H1 (cell line): ENCODE results near the gene MOB2. TPM values are rescaled to one million over a fixed set of nuclear protein-coding genes. Genes with fewer than 3 reads are reported as not detected.
A peak's percentile ranks its signal among the peaks of the same experiment; 100 is the strongest.

Source experiments
- CTCF ChIA-PET: fragments of 300-600 bp; sonication (Branson Sonifier 250); formaldehyde crosslinking; loops from one replicate; lab custom pipeline; 2021; ENCODE audit not compliant: partially characterized antibody; lab: Charles Lee
- POLR2A ChIA-PET: fragments of 300-600 bp; sonication (Branson Sonifier 250); formaldehyde crosslinking; loops from one replicate; lab custom pipeline; 2021; ENCODE audit warnings: inconsistent platforms; ENCODE audit not compliant: partially characterized antibody; lab: Charles Lee
- DNase-seq, 2 experiments: peaks; one replicate each; pipeline versions ENCODE4 v3.0.0 to v3.0.0-alpha.2; 2010 to 2022; ENCODE audit warnings: low spot score in 2 of 2, low read depth in 1 of 2, mixed read lengths in 1 of 2
- FAIRE-seq: peaks from 2 replicates; lab custom pipeline; 2011; peaks lifted over from hg19 to GRCh38; lab: Jason Lieb, UNC
- H2AFZ ChIP-seq: 2 replicates; pipeline ENCODE4 v1.8.1; 2012; ENCODE audit warnings: low read length, inconsistent platforms
- H2AK5ac ChIP-seq: 2 replicates; pipeline ENCODE4 v1.6.1; 2013; ENCODE audit warnings: low read depth, low read length
- H2BK120ac ChIP-seq: replicated peaks from 2 replicates; pipeline ENCODE3; 2013; ENCODE audit warnings: low read depth, low read length, inconsistent platforms
- H2BK12ac ChIP-seq: 2 replicates; pipeline ENCODE4 v1.6.1; 2013; ENCODE audit warnings: low read depth, low read length
- H2BK15ac ChIP-seq: 2 replicates; pipeline ENCODE4 v1.6.1; 2013; ENCODE audit warnings: low read length
- H2BK20ac ChIP-seq: 2 replicates; pipeline ENCODE4 v1.6.1; 2013; ENCODE audit warnings: low read length
- H2BK5ac ChIP-seq: 2 replicates; pipeline ENCODE4 v1.6.1; 2013; ENCODE audit warnings: low read depth, low read length
- H3K14ac ChIP-seq: 2 replicates; pipeline ENCODE4 v1.6.1; 2013; ENCODE audit warnings: inconsistent platforms; ENCODE audit not compliant: insufficient read length
- H3K18ac ChIP-seq: 2 replicates; pipeline ENCODE4 v1.6.1; 2013; ENCODE audit warnings: low read length; ENCODE audit errors: extremely low read depth
- H3K23ac ChIP-seq: 2 replicates; pipeline ENCODE4 v1.6.1; 2013; ENCODE audit warnings: inconsistent platforms; ENCODE audit not compliant: insufficient read length
- H3K23me2 ChIP-seq: 2 replicates; pipeline ENCODE4 v1.6.1; 2013; ENCODE audit warnings: low read depth, low read length
- H3K27ac ChIP-seq: 2 replicates; pipeline ENCODE4 v1.6.1; 2011; ENCODE audit warnings: low read depth, low read length, inconsistent platforms
- H3K27me3 ChIP-seq, 4 experiments: replicated peaks in 1 of 4; 1 replicate in 1 of 4; 2 replicates in 3 of 4; pipeline versions ENCODE4 v1.6.1 to v1.8.1; 2011 to 2013; ENCODE audit warnings: low read length in 3 of 4, mild to moderate bottlenecking in 3 of 4, inconsistent platforms in 2 of 4, mixed read lengths in 2 of 4, moderate library complexity in 1 of 4; ENCODE audit not compliant: control insufficient read depth in 3 of 4, insufficient read depth in 3 of 4; ENCODE audit errors: extremely low read depth in 1 of 4
- H3K36me3 ChIP-seq, 4 experiments: 2 replicates each; pipeline versions ENCODE4 v1.6.1 to v1.8.1; 2011 to 2013; ENCODE audit warnings: mild to moderate bottlenecking in 4 of 4, low read length in 3 of 4, moderate library complexity in 2 of 4, control low read depth in 1 of 4, inconsistent platforms in 1 of 4; ENCODE audit not compliant: insufficient read depth in 4 of 4, control insufficient read depth in 2 of 4
- H3K4ac ChIP-seq: replicated peaks from 2 replicates; pipeline ENCODE3; 2013; ENCODE audit warnings: low read length, low read depth, mixed read lengths, inconsistent platforms; ENCODE audit not compliant: insufficient read length
- H3K4me1 ChIP-seq, 4 experiments: replicated peaks in 1 of 4; 1 replicate in 1 of 4; 2 replicates in 3 of 4; pipeline versions ENCODE4 v1.6.1 to v1.8.1; 2011 to 2013; ENCODE audit warnings: low read length in 3 of 4, inconsistent platforms in 2 of 4, mixed read lengths in 1 of 4; ENCODE audit not compliant: insufficient read depth in 4 of 4, control insufficient read depth in 3 of 4
- H3K4me2 ChIP-seq, 2 experiments: 2 replicates each; pipeline versions ENCODE4 v1.6.1 to v1.8.1; 2011 to 2013; ENCODE audit warnings: low read depth in 2 of 2, low read length in 2 of 2, control low read depth in 1 of 2, inconsistent platforms in 1 of 2, mild to moderate bottlenecking in 1 of 2; ENCODE audit not compliant: insufficient read depth in 1 of 2
- H3K4me3 ChIP-seq, 4 experiments: fragments of 200-600, 300-600 bp in 1 of 4; sonication (generic), shearing (Covaris generic), sonication (Bioruptor Twin) in 1 of 4; 2 replicates each; pipeline versions ENCODE4 v1.5.1 to v1.8.1; 2011 to 2016; ENCODE audit warnings: low read length in 4 of 4, low read depth in 3 of 4, control low read depth in 2 of 4, inconsistent platforms in 2 of 4, mild to moderate bottlenecking in 2 of 4, mixed read lengths in 1 of 4, moderate library complexity in 1 of 4; ENCODE audit not compliant: insufficient read depth in 2 of 4; ENCODE audit errors: extremely low read depth in 1 of 4
- H3K56ac ChIP-seq: replicated peaks from 2 replicates; pipeline ENCODE3; 2013; ENCODE audit warnings: low read depth, mild to moderate bottlenecking, mixed read lengths, low read length, inconsistent platforms; ENCODE audit not compliant: insufficient read length
- H3K79me1 ChIP-seq: 2 replicates; pipeline ENCODE4 v1.6.1; 2013; ENCODE audit warnings: low read depth, low read length, control low read depth
- H3K79me2 ChIP-seq, 2 experiments: 2 replicates each; pipeline versions ENCODE4 v1.6.1 to v1.8.1; 2012 to 2013; ENCODE audit warnings: low read length in 2 of 2, mild to moderate bottlenecking in 2 of 2, inconsistent platforms in 1 of 2; ENCODE audit not compliant: insufficient read depth in 2 of 2, control insufficient read depth in 1 of 2
- H3K9ac ChIP-seq, 4 experiments: replicated peaks in 1 of 4; 1 replicate in 1 of 4; 2 replicates in 3 of 4; pipeline versions ENCODE4 v1.6.1 to v1.8.1; 2011 to 2013; ENCODE audit warnings: low read depth in 3 of 4, low read length in 3 of 4, control low read depth in 2 of 4, mild to moderate bottlenecking in 2 of 4, moderate library complexity in 2 of 4, inconsistent platforms in 1 of 4; ENCODE audit errors: extremely low read depth in 1 of 4
- H3K9me3 ChIP-seq, 2 experiments: 2 replicates each; pipeline versions ENCODE4 v1.6.1 to v1.8.1; 2012 to 2013; ENCODE audit warnings: mild to moderate bottlenecking in 2 of 2, moderate library complexity in 2 of 2, control low read depth in 1 of 2, inconsistent platforms in 1 of 2, low read depth in 1 of 2, low read length in 1 of 2, mixed read lengths in 1 of 2; ENCODE audit not compliant: insufficient read depth in 2 of 2
- H4K20me1 ChIP-seq, 2 experiments: replicated peaks in 1 of 2; 2 replicates each; pipeline versions ENCODE3 to v1.8.1; 2011 to 2013; ENCODE audit warnings: inconsistent platforms in 2 of 2, low read length in 2 of 2, mild to moderate bottlenecking in 1 of 2; ENCODE audit not compliant: insufficient read depth in 2 of 2, control insufficient read depth in 1 of 2
- H4K5ac ChIP-seq: 2 replicates; pipeline ENCODE4 v1.6.1; 2013; ENCODE audit warnings: low read length, low read depth, mixed read lengths, inconsistent platforms; ENCODE audit not compliant: insufficient read length
- H4K8ac ChIP-seq: 2 replicates; pipeline ENCODE4 v1.8.0; 2013; ENCODE audit warnings: mild to moderate bottlenecking, moderate library complexity, low read length, inconsistent platforms; ENCODE audit not compliant: insufficient read depth; ENCODE audit errors: extremely low read depth
- H4K91ac ChIP-seq: replicated peaks from 2 replicates; pipeline ENCODE3; 2013; ENCODE audit warnings: low read length, mixed read lengths, inconsistent platforms; ENCODE audit not compliant: insufficient read length
- CHD1 ChIP-seq: IDR thresholded peaks from 2 replicates; pipeline ENCODE4 v1.6.1; 2012; ENCODE audit warnings: low read depth, low read length, improper control_type of control experiment
- CHD2 ChIP-seq: IDR thresholded peaks from 2 replicates; pipeline ENCODE4 v1.6.1; 2012; ENCODE audit warnings: low read length, improper control_type of control experiment
- GTF2F1 ChIP-seq: IDR thresholded peaks from 2 replicates; pipeline ENCODE4 v1.6.1; 2012; ENCODE audit warnings: low read depth, low read length, improper control_type of control experiment, borderline replicate concordance
- JUN ChIP-seq: IDR thresholded peaks from 2 replicates; pipeline ENCODE4 v1.6.1; 2011; ENCODE audit warnings: low read depth, mild to moderate bottlenecking, improper control_type of control experiment, low read length
- JUND ChIP-seq: IDR thresholded peaks from 2 replicates; pipeline ENCODE4 v1.6.1; 2011; ENCODE audit warnings: mild to moderate bottlenecking, improper control_type of control experiment, low read length
- KDM5A ChIP-seq: fragments of 200-600 bp; IDR thresholded peaks from 2 replicates; pipeline ENCODE4 v1.7.1; 2012; ENCODE audit warnings: mild to moderate bottlenecking, low read length, inconsistent platforms, mixed read lengths
- PHF8 ChIP-seq: fragments of 200-600 bp; sonication (generic); conservative IDR thresholded peaks from 2 replicates; pipeline ENCODE4 v1.7.1; 2012; ENCODE audit warnings: low read depth, mild to moderate bottlenecking, inconsistent platforms, low read length, moderate library complexity
- POLR2AphosphoS5 ChIP-seq: IDR thresholded peaks from 2 replicates; pipeline ENCODE4 v1.6.1; 2011; ENCODE audit warnings: low read depth, low read length
- RAD21 ChIP-seq, 2 experiments: IDR thresholded peaks in 1 of 2; conservative IDR thresholded peaks in 1 of 2; 2 replicates each; pipeline ENCODE4 v1.6.1; 2011; ENCODE audit warnings: low read depth in 2 of 2, low read length in 2 of 2, improper control_type of control experiment in 1 of 2, inconsistent platforms in 1 of 2, mild to moderate bottlenecking in 1 of 2, moderate library complexity in 1 of 2
- USF2 ChIP-seq: IDR thresholded peaks from 2 replicates; pipeline ENCODE4 v1.6.1; 2011; ENCODE audit warnings: low read length, improper control_type of control experiment
- WGBS, 2 experiments: shearing (Covaris generic) in 1 of 2; methylation state at CpG; one replicate each; pipeline versions ENCODE4 v1.1.6 to v1.1.7; 2013 to 2015; ENCODE audit warnings: low lambda C conversion rate in 2 of 2, mixed read lengths in 2 of 2, inconsistent platforms in 1 of 2, low coverage in 1 of 2, missing lambda C conversion rate in 1 of 2; ENCODE audit not compliant: insufficient replicate concordance in 2 of 2, insufficient coverage in 1 of 2, insufficient read length in 1 of 2; ENCODE audit errors: extremely low coverage in 1 of 2, missing lambda C conversion rate in 1 of 2; 5-methylcytosine and 5-hydroxymethylcytosine counted together
- polyA plus RNA-seq, 7 experiments: library from polyadenylated mRNA; depleted of rRNA in 3 of 7; stranded (reverse) in 5 of 7; unstranded in 2 of 7; fragments of >200 nt in 5 of 7; fragments of 200-250 nt in 2 of 7; gene quantifications; 1 replicate in 5 of 7; 2 replicates in 1 of 7; 4 replicates in 1 of 7; pipeline versions ENCODE4 v1.2.1 to v1.2.3, GENCODE V29; 2011 to 2013; ENCODE audit warnings: missing spikeins in 2 of 7, mixed read lengths in 2 of 7
- total RNA-seq: library from RNA; stranded (reverse); fragmentation: NEBNext Ultra II Directional; extraction: Animal tissue kit (Norgen Biotek cat#: 25700); gene quantifications from 2 replicates; pipeline ENCODE4 v1.2.1, GENCODE V29; 2021

Gene MOB2
- total and polyA plus RNA-seq, 2 of the 8 experiments (the other 6 are each of a cell fraction or from before 2014, with no cell fraction given): 18.6 to 28.2 TPM

DNA sequence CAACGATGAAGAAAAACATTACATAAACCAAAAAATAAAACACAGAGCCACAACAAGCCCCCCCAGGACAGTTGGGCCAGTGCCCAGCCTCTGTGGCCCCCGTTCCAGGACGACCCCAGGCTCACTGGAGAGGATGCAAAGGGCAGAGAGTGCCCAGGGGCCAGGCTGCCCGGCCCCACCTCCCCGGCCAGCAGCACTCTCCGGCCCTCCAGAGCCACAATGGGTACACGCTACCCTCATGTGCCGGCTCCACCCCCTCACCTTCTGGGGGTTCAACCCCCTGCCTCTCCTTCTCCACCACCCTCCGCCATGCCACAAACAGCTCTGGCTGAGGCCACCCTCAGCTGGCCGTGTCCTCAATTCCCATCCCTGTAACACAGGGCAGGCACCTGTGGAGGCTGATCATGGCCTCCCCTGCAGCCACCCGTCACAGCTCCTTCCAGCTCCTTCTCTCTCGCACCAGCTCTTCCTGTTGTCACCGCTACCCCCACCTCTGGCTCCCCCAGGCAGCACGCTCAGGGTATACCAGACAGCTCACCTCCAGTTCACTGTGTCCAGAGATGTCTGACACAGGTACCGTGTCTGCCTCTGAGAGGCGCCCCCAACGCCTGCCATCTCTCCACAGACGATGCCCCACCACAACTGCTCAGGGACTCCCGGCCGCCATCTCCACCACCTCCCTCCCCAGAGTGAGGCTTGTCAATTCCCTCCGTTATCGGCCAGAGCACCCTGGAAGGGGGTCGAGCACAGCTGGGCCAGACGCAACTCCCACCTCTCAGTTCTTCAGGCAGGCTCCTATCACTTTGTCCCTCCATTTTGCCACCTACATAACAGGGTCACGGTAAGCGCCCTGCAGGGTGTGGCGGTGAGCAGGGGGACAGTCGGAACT is 30.8 kb upstream of the MOB2 start:
- Histone ChIP-seq H3K56ac (no peak overlapping the region), H2BK120ac (no peak overlapping the region), H2AFZ (no peak overlapping the region), H3K79me1 (peaks cover 13% of the 10 kb centered on the region; the same call in 1 of the 2 replicates), H3K23ac (no peak overlapping the region), H3K14ac (no peak overlapping the region), H3K27me3 (no peaks in the 10 kb centered on the region), H3K36me3 (no peaks in the 10 kb centered on the region), H3K9me3 (no peaks in the 10 kb centered on the region), H3K18ac (no peak overlapping the region), H4K5ac (no peak overlapping the region), H3K4me2 (no peak overlapping the region), H3K27ac (no peak overlapping the region), H4K8ac (peak overlapping the region; percentile 57; the same call in 1 of the 2 replicates), H2BK12ac (0 out of 2 replicates have a peak overlapping the region, but pooled peaks have one; percentile 9), H3K23me2 (no peaks in the 10 kb centered on the region), H3K4me3 (no peak overlapping the region), H3K4ac (no peak overlapping the region), H4K20me1 (peaks cover 12 to 22% of the 10 kb centered on the region in 2 experiments), H2AK5ac (no peak overlapping the region), H2BK5ac (0 out of 2 replicates have a peak overlapping the region, but pooled peaks have one; percentile 16), H3K4me1 (peaks cover 0 to 9% (median 8%) of the 10 kb centered on the region in 4 experiments; a peak in 6 of 7 replicates), H2BK15ac (no peak overlapping the region), H3K9ac (no peak overlapping the region), H4K91ac (no peak overlapping the region), H3K79me2 (peaks cover 0 to 20% of the 10 kb centered on the region in 2 experiments; a peak in 1 of 4 replicates), H2BK20ac (no peak overlapping the region)
- ChIA-PET CTCF (interaction anchor here (0.7 to 2.1 kb wide), 11 partner anchors 10 to 228 kb away, joined by 3 to 9 read pairs (median 3); no protein-coding TSS in a partner anchor), POLR2A (no interaction called here)
- FAIRE-seq (no peak), DNase-seq (no peak)
- 87% methylated on average over 26 of the region's 28 CpGs; no CpG with 5 or more reads in 1 of the 2 experiments for WGBS, 2 experiments
- TF ChIP-seq GTF2F1: no peak
- no peak for TF ChIP-seq JUN
- no peak for TF ChIP-seq JUND
- no peak for TF ChIP-seq CHD2
- TF ChIP-seq KDM5A: no peak
- TF ChIP-seq CHD1: no peak
- no peak for TF ChIP-seq POLR2AphosphoS5
- TF ChIP-seq PHF8: no peak
- TF ChIP-seq RAD21 (IDR thresholded peaks at IDR 0.05 in 1 of 2, conservative IDR thresholded peaks at IDR 0.05 in 1 of 2; ENCODE audit: low read depth in 2 of 2, low read length in 2 of 2): no peak
- TF ChIP-seq USF2: no peak
